ENCODE measurements around the gene NECTIN2. TPM values are rescaled to one million over a fixed set of nuclear protein-coding genes. Genes with fewer than 3 reads are reported as not detected.

The NECTIN2 gene
- polyA plus RNA-seq, 3 donors, result 5.6 to 18.2 (median 9.3) TPM

DNA sequence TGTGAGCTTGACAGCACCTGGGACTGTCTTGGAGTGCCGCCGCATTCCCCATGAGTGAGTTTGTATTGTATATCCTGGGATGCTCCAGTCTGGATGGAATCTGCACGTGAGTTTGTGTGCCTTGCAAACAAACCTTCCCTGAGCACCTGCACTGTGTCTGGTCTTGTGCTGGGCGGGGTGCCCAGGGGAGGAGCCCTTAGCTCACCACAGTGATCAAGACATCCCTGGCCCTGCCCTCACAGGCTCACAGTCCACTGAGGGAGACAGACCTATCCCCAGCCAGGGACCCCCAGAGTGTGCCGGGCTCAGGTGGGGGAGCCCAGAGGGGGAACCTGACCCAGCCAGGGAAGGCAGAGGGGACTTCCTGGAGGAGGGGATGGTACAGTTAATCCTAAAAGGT, 38.9 kb upstream of the NECTIN2 start:
- H3K4me2 ChIP-seq (replicated peaks; ENCODE audit: extremely low read depth, low read length, poor library complexity, severe bottlenecking), result no peak overlapping the region
- H3K4me1 ChIP-seq (ENCODE audit: control insufficient read depth in 1 of 2, insufficient read depth in 2 of 2, low read length in 2 of 2), result peaks cover 6 to 10% of the 10 kb centered on the region in 2 donors
- no peak overlapping the region for H2AFZ ChIP-seq (ENCODE audit: insufficient read depth, low read depth, low read length, poor library complexity, severe bottlenecking)
- Mint-ChIP-seq H3K36me3 (no peaks in the 10 kb centered on the region), H3K27ac (peak overlapping the region in 1 of 7 donors; percentile 28), H3K4me1 (peaks cover 12% of the 10 kb centered on the region), H3K27me3 (ENCODE audit: low read depth in 3 of 3) (peaks cover 21 to 35% (median 27%) of the 10 kb centered on the region in 3 donors), H3K9me3 (peaks cover 0 to 13% (median 5%) of the 10 kb centered on the region in 7 donors), H3K4me3 (no peak overlapping the region)
- no peak overlapping the region for H3K4me3 ChIP-seq (replicated peaks in 1 of 3; ENCODE audit: low read depth in 2 of 3, low read length in 3 of 3)
- no peak overlapping the region for H3K9ac ChIP-seq (ENCODE audit: insufficient read depth, low read length, poor library complexity, severe bottlenecking)
- H3K36me3 ChIP-seq (replicated peaks in 1 of 2; ENCODE audit: control insufficient read depth in 1 of 2, insufficient read depth in 2 of 2, low read length in 2 of 2), result no peaks in the 10 kb centered on the region
- no peak overlapping the region for H3K27ac ChIP-seq (ENCODE audit: low read depth in 1 of 2, low read length in 2 of 2)
- no peak for DNase-seq
- WGBS (ENCODE audit: insufficient coverage), result 89% methylated on average over 5 of the region's 5 CpGs
- peaks cover 0 to 5% of the 10 kb centered on the region in 2 donors for H3K9me3 ChIP-seq (replicated peaks in 1 of 2; ENCODE audit: control insufficient read depth in 1 of 2, insufficient read depth in 1 of 2, low read length in 2 of 2)
- intact Hi-C loops (cut with micrococcal nuclease), result no loop called here
- TF ChIP-seq, protein P1, sequence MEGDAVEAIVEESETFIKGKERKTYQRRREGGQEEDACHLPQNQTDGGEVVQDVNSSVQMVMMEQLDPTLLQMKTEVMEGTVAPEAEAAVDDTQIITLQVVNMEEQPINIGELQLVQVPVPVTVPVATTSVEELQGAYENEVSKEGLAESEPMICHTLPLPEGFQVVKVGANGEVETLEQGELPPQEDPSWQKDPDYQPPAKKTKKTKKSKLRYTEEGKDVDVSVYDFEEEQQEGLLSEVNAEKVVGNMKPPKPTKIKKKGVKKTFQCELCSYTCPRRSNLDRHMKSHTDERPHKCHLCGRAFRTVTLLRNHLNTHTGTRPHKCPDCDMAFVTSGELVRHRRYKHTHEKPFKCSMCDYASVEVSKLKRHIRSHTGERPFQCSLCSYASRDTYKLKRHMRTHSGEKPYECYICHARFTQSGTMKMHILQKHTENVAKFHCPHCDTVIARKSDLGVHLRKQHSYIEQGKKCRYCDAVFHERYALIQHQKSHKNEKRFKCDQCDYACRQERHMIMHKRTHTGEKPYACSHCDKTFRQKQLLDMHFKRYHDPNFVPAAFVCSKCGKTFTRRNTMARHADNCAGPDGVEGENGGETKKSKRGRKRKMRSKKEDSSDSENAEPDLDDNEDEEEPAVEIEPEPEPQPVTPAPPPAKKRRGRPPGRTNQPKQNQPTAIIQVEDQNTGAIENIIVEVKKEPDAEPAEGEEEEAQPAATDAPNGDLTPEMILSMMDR (IDR thresholded peaks at IDR 0.05), result no peak
- no peaks in the 10 kb centered on the region for H4K20me1 ChIP-seq (ENCODE audit: insufficient read depth, low read length)
- no peaks in the 10 kb centered on the region for H3K79me2 ChIP-seq (ENCODE audit: insufficient read depth, low read length)
- H3K27me3 ChIP-seq (ENCODE audit: control insufficient read depth in 2 of 2, insufficient read depth in 2 of 2, low read length in 2 of 2), result peaks cover 3 to 19% of the 10 kb centered on the region in 2 donors

DNA sequence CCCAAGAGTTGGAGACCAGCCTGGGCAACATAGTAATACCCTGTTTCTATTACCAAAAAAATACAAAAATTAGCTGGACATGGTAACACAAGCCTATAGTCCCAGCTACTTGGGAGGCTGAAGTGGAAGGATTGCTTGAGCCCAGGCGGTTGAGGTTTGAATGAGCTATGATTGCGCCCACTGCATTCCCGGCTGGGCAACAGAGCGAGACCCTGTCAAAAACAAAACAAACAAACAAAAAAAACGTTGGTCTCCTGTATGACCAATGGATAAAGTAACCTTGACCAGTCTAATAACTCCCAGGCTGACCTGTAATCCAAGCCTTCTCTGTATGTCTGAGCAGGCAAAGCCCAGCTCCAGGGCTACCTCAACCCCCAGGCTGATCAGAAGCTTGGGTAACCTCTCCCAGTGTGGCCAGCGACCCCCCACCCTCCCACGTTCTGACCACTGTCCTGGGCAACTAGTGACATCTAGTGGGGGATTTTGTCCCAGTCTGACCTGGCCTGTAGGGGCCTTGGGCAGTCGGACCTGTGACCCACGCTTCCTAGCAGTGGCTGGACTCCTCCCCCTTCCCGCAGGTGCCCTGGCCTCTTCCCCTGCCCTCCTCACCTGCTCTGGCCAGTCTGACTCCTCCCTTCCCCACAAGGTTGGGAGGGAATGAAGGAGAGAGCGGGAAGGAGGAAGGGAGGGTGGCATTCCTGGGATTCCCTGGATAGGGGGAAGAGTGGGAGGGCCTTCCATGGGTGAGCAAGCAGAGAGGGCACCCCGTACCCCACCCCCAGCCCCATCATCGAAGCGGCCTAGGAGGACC, 38.2 kb upstream of the NECTIN2 start:
- intact Hi-C loops (cut with micrococcal nuclease), result no loop called here
- TF ChIP-seq, protein P1 (IDR thresholded peaks at IDR 0.05), result peak; percentile 22
- H3K36me3 Mint-ChIP-seq, result no peaks in the 10 kb centered on the region
- Histone ChIP-seq H3K4me2 (replicated peaks; ENCODE audit: extremely low read depth, low read length, poor library complexity, severe bottlenecking) (peak overlapping the region; percentile 65), H3K36me3 (replicated peaks in 1 of 2; ENCODE audit: control insufficient read depth in 1 of 2, insufficient read depth in 2 of 2, low read length in 2 of 2) (no peaks in the 10 kb centered on the region), H2AFZ (ENCODE audit: insufficient read depth, low read depth, low read length, poor library complexity, severe bottlenecking) (peak overlapping the region; percentile 66), H3K4me3 (replicated peaks in 1 of 3; ENCODE audit: low read depth in 2 of 3, low read length in 3 of 3) (no peak overlapping the region), H3K79me2 (ENCODE audit: insufficient read depth, low read length) (no peaks in the 10 kb centered on the region), H3K4me1 (ENCODE audit: control insufficient read depth in 1 of 2, insufficient read depth in 2 of 2, low read length in 2 of 2) (peaks cover 6 to 10% of the 10 kb centered on the region in 2 donors), H4K20me1 (ENCODE audit: insufficient read depth, low read length) (no peaks in the 10 kb centered on the region), H3K9ac (ENCODE audit: insufficient read depth, low read length, poor library complexity, severe bottlenecking) (peak overlapping the region; percentile 27), H3K9me3 (replicated peaks in 1 of 2; ENCODE audit: control insufficient read depth in 1 of 2, insufficient read depth in 1 of 2, low read length in 2 of 2) (peaks cover 0 to 5% of the 10 kb centered on the region in 2 donors), H3K27ac (ENCODE audit: low read depth in 1 of 2, low read length in 2 of 2) (no peak overlapping the region), H3K27me3 (ENCODE audit: control insufficient read depth in 2 of 2, insufficient read depth in 2 of 2, low read length in 2 of 2) (peaks cover 3 to 19% of the 10 kb centered on the region in 2 donors)
- peaks cover 21 to 35% (median 25%) of the 10 kb centered on the region in 3 donors for H3K27me3 Mint-ChIP-seq (ENCODE audit: low read depth in 3 of 3)
- H3K4me1 Mint-ChIP-seq, result peaks cover 12% of the 10 kb centered on the region
- peak overlapping the region in 2 of 7 donors; percentile 8 to 19 for H3K27ac Mint-ChIP-seq
- DNase-seq, result peak in 2 of 3 donors; percentile 5 to 23
- peaks cover 0 to 13% (median 5%) of the 10 kb centered on the region in 7 donors for H3K9me3 Mint-ChIP-seq
- no CpG with 5 or more reads among the region's 14 CpGs for WGBS (ENCODE audit: insufficient coverage)
- peak overlapping the region in 1 of 2 donors; percentile 84 for H3K4me3 Mint-ChIP-seq

All from CD14-positive monocyte (primary cell).